ELR (cell line): ENCODE measurements around the gene FAT2.
"Not testable (repeated sequence)": the region's sequence is repeated elsewhere in the genome, so short reads cannot be mapped to it uniquely, and the experiment has no call there.

Source experiments
- DNase-seq: peaks from one replicate; pipeline ENCODE4 v3.0.0-alpha.2; 2015; ENCODE audit warnings: low read depth

The FAT2 gene

GRCh38 chr5:151581812-151582583 is 9.1 kb downstream of the FAT2 start:
- DNase-seq: no peak

- DNase-seq: no peak
Observed at GRCh38 chr5:151581347-151581746, 9.8 kb downstream of the FAT2 start.

GRCh38 chr5:151580858-151581257 is 10.3 kb downstream of the FAT2 start:
- no peak for DNase-seq

- DNase-seq: no peak
Observed at GRCh38 chr5:151580239-151580638, 10.9 kb downstream of the FAT2 start.

- DNase-seq: not testable (repeated sequence)
Observed at GRCh38 chr5:151579146-151579545, 12.0 kb downstream of the FAT2 start.

- DNase-seq: no peak
Observed at GRCh38 chr5:151578326-151579025, 12.7 kb downstream of the FAT2 start.

- no peak for DNase-seq
Observed at GRCh38 chr5:151577566-151577965, 13.6 kb downstream of the FAT2 start.

GRCh38 chr5:151574444-151574996 is 16.6 kb downstream of the FAT2 start:
- DNase-seq: no peak

- DNase-seq: no peak
Observed at GRCh38 chr5:151572657-151573368, 18.3 kb downstream of the FAT2 start.

GRCh38 chr5:151571270-151572173 is 19.6 kb downstream of the FAT2 start:
- DNase-seq: no peak

- DNase-seq: no peak
Observed at GRCh38 chr5:151570512-151571269, 20.4 kb downstream of the FAT2 start.

GRCh38 chr5:151570058-151570457 is 21.1 kb downstream of the FAT2 start:
- DNase-seq: no peak

GRCh38 chr5:151569132-151570046 is 21.7 kb downstream of the FAT2 start:
- DNase-seq: no peak

- DNase-seq: no peak
Observed at GRCh38 chr5:151568036-151568435, 23.1 kb downstream of the FAT2 start.

GRCh38 chr5:151565971-151566370 is 25.2 kb downstream of the FAT2 start:
- no peak for DNase-seq

- no peak for DNase-seq
Observed at GRCh38 chr5:151562019-151562707, 29.0 kb downstream of the FAT2 start.

GRCh38 chr5:151557951-151558350 is 33.2 kb downstream of the FAT2 start:
- DNase-seq: no peak

GRCh38 chr5:151557466-151557865 is 33.7 kb downstream of the FAT2 start:
- DNase-seq: no peak

GRCh38 chr5:151556806-151557205 is 34.3 kb downstream of the FAT2 start:
- DNase-seq: no peak
